Measurements from ENCODE around the gene GPRC5B. TPM values are rescaled to one million over a fixed set of nuclear protein-coding genes. Genes with fewer than 3 reads are reported as not detected.
A peak's percentile ranks its signal among the peaks of the same experiment; 100 is the strongest.

Gene GPRC5B
- total and polyA plus RNA-seq, 2 donors (not counting 3 experiments of a cell fraction or from before 2014, with no cell fraction given), result 42.3 TPM

DNA sequence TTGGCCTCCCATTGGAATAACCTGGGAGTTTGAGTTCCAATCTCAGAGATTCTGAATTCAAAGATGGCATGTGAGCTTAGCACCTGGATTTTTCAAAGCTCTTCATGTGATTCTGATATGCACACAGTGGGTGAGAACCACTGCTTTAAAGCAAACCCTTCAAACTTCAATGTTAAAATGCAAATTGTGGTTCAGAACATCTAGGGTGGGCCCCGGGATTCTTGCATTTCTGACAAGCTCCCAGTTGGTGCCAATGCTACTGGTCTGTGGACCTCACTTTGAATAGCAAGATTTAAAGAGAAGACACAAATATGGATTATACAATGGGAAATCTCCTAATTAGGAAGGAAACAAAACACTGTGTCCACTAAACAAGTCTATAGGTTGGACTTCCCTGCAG is 43.8 kb upstream of the GPRC5B start:
- CTCF ChIA-PET, result no interaction called here
- intact Hi-C loops (cut with micrococcal nuclease) (no loop called here), dilution Hi-C loops (cut with MboI; ENCODE audit: extremely low pct_ligation_motif_present, low sequenced_read_pairs) (no loop called here)
- Histone ChIP-seq H3K9ac (replicated peaks; ENCODE audit: extremely low read depth, insufficient read depth, low read length) (no peak overlapping the region), H3K4me3 (replicated peaks in 1 of 3; ENCODE audit: insufficient read depth in 1 of 3, low read depth in 1 of 3, low read length in 3 of 3) (no peak overlapping the region), H3K27me3 (ENCODE audit: control insufficient read depth in 2 of 2, insufficient read depth in 2 of 2, low read length in 2 of 2) (no peaks in the 10 kb centered on the region), H4K20me1 (replicated peaks; ENCODE audit: control insufficient read depth, extremely low read depth, insufficient read depth, low read length) (no peaks in the 10 kb centered on the region), H3K9me3 (replicated peaks; ENCODE audit: control insufficient read depth, insufficient read depth, low read length) (no peaks in the 10 kb centered on the region), H3K4me1 (ENCODE audit: control insufficient read depth, extremely low read depth, insufficient read depth, low read length) (no peaks in the 10 kb centered on the region), H2AFZ (ENCODE audit: low read depth, low read length) (no peak overlapping the region), H3K27ac (ENCODE audit: insufficient read depth, low read depth, low read length) (no peak overlapping the region), H3K36me3 (ENCODE audit: control insufficient read depth in 2 of 2, extremely low read depth in 1 of 2, insufficient read depth in 2 of 2, low read length in 2 of 2) (no peaks in the 10 kb centered on the region), H3K9me1 (replicated peaks; ENCODE audit: control insufficient read depth, extremely low read depth, insufficient read depth, low read length) (no peaks in the 10 kb centered on the region), H3K79me2 (ENCODE audit: control insufficient read depth, insufficient read depth, low read length) (no peaks in the 10 kb centered on the region), H3K4me2 (ENCODE audit: insufficient read depth, low read length) (no peak overlapping the region)
- BruUV-seq (replicated peaks), result no TSS peak
- TF ChIP-seq CTCF (IDR thresholded peaks at IDR 0.05; ENCODE audit: extremely low read depth in 1 of 2, insufficient read depth in 1 of 2, low read depth in 1 of 2, low read length in 2 of 2), result no peak
- no peak for TF ChIP-seq MYC (IDR thresholded peaks at IDR 0.05; ENCODE audit: low read depth, low read length)
- POLR2A ChIA-PET, result no interaction called here
- FAIRE-seq (no peak), DNase-seq (ENCODE audit: low read depth, low spot score) (no peak)

DNA sequence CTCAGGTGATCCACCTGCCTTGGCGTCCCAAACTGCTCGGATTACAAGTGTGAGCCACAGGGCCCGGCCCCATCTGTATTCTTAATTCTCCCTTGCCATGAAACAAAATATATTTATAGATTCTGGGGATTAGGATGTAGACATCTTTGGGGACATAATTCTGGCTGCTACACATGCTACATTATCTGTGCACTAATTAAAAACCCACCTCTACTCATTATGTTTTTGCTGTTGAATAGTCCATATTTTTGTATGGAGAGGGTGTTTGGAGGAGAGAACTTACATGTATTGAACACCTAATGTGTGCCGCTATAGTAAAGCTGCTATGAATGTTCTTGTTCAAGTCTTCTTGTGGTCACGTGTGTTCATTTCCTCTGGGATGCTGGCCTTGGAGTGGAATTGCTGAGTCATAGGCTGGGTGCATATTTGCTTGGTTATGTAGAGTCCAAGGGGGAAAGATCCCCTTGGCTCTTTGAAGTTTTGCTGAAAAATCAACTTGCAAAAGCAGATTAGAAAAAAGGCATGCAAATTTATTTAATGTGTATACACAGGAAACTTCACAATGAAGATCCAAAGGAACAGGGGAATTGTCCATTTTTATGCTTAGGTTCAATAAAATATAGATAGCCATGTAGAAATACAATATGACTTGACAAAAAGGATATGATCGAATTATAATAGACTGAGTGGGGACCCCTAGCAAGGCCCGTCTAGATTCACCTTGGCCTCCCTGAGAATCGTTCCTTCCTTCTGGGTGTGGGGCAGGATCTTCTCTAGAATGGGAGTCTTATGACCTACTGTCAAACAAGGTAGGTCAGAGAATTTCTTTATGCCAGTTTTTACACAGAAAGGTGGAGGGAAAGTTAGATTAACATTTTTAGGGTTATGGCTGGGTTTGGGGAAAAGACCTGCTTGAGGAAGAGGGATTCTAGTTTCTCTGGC is 42.1 kb upstream of the GPRC5B start:
- POLR2A ChIA-PET, result no interaction called here
- Histone ChIP-seq H3K27ac (ENCODE audit: insufficient read depth, low read depth, low read length) (no peak overlapping the region), H2AFZ (ENCODE audit: low read depth, low read length) (no peak overlapping the region), H3K4me3 (replicated peaks in 1 of 3; ENCODE audit: insufficient read depth in 1 of 3, low read depth in 1 of 3, low read length in 3 of 3) (no peak overlapping the region), H3K4me1 (ENCODE audit: control insufficient read depth, extremely low read depth, insufficient read depth, low read length) (no peaks in the 10 kb centered on the region), H3K27me3 (ENCODE audit: control insufficient read depth in 2 of 2, insufficient read depth in 2 of 2, low read length in 2 of 2) (no peaks in the 10 kb centered on the region), H3K36me3 (ENCODE audit: control insufficient read depth in 2 of 2, extremely low read depth in 1 of 2, insufficient read depth in 2 of 2, low read length in 2 of 2) (no peaks in the 10 kb centered on the region), H3K9me3 (replicated peaks; ENCODE audit: control insufficient read depth, insufficient read depth, low read length) (no peaks in the 10 kb centered on the region), H3K4me2 (ENCODE audit: insufficient read depth, low read length) (no peak overlapping the region), H3K79me2 (ENCODE audit: control insufficient read depth, insufficient read depth, low read length) (no peaks in the 10 kb centered on the region), H3K9ac (replicated peaks; ENCODE audit: extremely low read depth, insufficient read depth, low read length) (no peak overlapping the region), H3K9me1 (replicated peaks; ENCODE audit: control insufficient read depth, extremely low read depth, insufficient read depth, low read length) (no peaks in the 10 kb centered on the region), H4K20me1 (replicated peaks; ENCODE audit: control insufficient read depth, extremely low read depth, insufficient read depth, low read length) (no peaks in the 10 kb centered on the region)
- FAIRE-seq (no peak), DNase-seq (ENCODE audit: low read depth, low spot score) (peak; percentile 48)
- CTCF ChIA-PET, result interaction anchor here (1.1 kb wide), 1 partner anchor 27 kb away, joined by 3 read pairs; no protein-coding TSS in a partner anchor
- no peak for TF ChIP-seq CTCF (IDR thresholded peaks at IDR 0.05; ENCODE audit: extremely low read depth in 1 of 2, insufficient read depth in 1 of 2, low read depth in 1 of 2, low read length in 2 of 2)
- TF ChIP-seq FOS (IDR thresholded peaks at IDR 0.05; ENCODE audit: borderline replicate concordance, insufficient read depth, low read length), result no peak
- no peak for TF ChIP-seq EZH2 (IDR thresholded peaks at IDR 0.05; ENCODE audit: borderline replicate concordance, low read depth, low read length, severe bottlenecking)
- TF ChIP-seq GATA2 (IDR thresholded peaks at IDR 0.05; ENCODE audit: insufficient read depth, insufficient read length, low read depth, low read length), result no peak
- no peak for TF ChIP-seq MAX (IDR thresholded peaks at IDR 0.05; ENCODE audit: insufficient read depth, insufficient read length)
- no peak for TF ChIP-seq POLR2AphosphoS5 (IDR thresholded peaks at IDR 0.05; ENCODE audit: insufficient read depth, low read depth, low read length)
- TF ChIP-seq JUN (IDR thresholded peaks at IDR 0.05; ENCODE audit: borderline replicate concordance, insufficient read depth, insufficient read length, low read depth), result no peak
- TF ChIP-seq MYC (IDR thresholded peaks at IDR 0.05; ENCODE audit: low read depth, low read length), result no peak
- no peak for TF ChIP-seq POLR2A (IDR thresholded peaks at IDR 0.05; ENCODE audit: low read depth, low read length)
- dilution Hi-C loops (cut with MboI; ENCODE audit: extremely low pct_ligation_motif_present, low sequenced_read_pairs), result no loop called here
- BruUV-seq (replicated peaks), result no TSS peak
- intact Hi-C loops (cut with micrococcal nuclease), result no loop called here

All from endothelial cell of umbilical vein (primary cell).